B cell (primary cell): ENCODE measurements around the gene STARD10. TPM values are rescaled to one million over a fixed set of nuclear protein-coding genes. Genes with fewer than 3 reads are reported as not detected.

ENCODE experiments used
- ATAC-seq: fragments of 200-7000 bp; cut with Tn5 transposase; one replicate; pipeline ENCODE4 v1.10.0; 2021; ENCODE audit warnings: low read depth, mild to moderate bottlenecking, moderate number of reproducible peaks, moderate library complexity
- CTCF ChIA-PET: fragments of 350-600 bp; sonication (Branson Sonifier 250); formaldehyde crosslinking; loops from one replicate; lab custom pipeline; 2021; ENCODE audit warnings: antibody characterized with exemption, inconsistent platforms; lab: Charles Lee
- POLR2A ChIA-PET: fragments of 350-600 bp; sonication (Branson Sonifier 250); formaldehyde crosslinking; loops from one replicate; lab custom pipeline; 2021; ENCODE audit warnings: antibody characterized with exemption; lab: Charles Lee
- DNase-seq: peaks from one replicate; pipeline ENCODE4 v3.0.0; 2013
- H2AFZ ChIP-seq: 2 replicates; pipeline ENCODE4 v1.6.1; 2012; ENCODE audit warnings: mild to moderate bottlenecking, low read depth, low read length; ENCODE audit not compliant: insufficient read depth, poor library complexity, severe bottlenecking
- H3K27ac ChIP-seq, 2 donors: 1 replicate in 1 of 2; 2 replicates in 1 of 2; pipeline ENCODE4 v1.5.1; 2012 to 2013; ENCODE audit warnings: low read length in 2 of 2, mild to moderate bottlenecking in 2 of 2, moderate library complexity in 1 of 2
- H3K27me3 ChIP-seq, 4 experiments: fragments of 200-600 bp in 1 of 4; sonication (generic) in 1 of 4; replicated peaks in 1 of 4; 1 replicate in 2 of 4; 2 replicates in 2 of 4; pipeline versions ENCODE4 v1.6.1 to v1.7.0; 2013 to 2016; ENCODE audit warnings: low read length in 3 of 4, mild to moderate bottlenecking in 2 of 4, mixed read lengths in 1 of 4, moderate library complexity in 1 of 4; ENCODE audit not compliant: insufficient read depth in 4 of 4, control insufficient read depth in 3 of 4; ENCODE audit errors: control extremely low read depth in 1 of 4
- H3K36me3 ChIP-seq, 2 experiments: replicated peaks in 1 of 2; 1 replicate in 1 of 2; 2 replicates in 1 of 2; pipeline versions ENCODE4 v1.6.1 to v1.7.1; 2013; ENCODE audit warnings: low read length in 1 of 2; ENCODE audit not compliant: insufficient read depth in 2 of 2, control insufficient read depth in 1 of 2; ENCODE audit errors: control extremely low read depth in 1 of 2, extremely low read depth in 1 of 2
- H3K4me1 ChIP-seq, 2 donors: fragments of 200-600 bp in 1 of 2; sonication (generic) in 1 of 2; 1 replicate in 1 of 2; 2 replicates in 1 of 2; pipeline versions ENCODE4 v1.5.1 to v1.6.1; 2013 to 2017; ENCODE audit warnings: low read length in 2 of 2; ENCODE audit not compliant: control insufficient read depth in 2 of 2, insufficient read depth in 2 of 2
- H3K4me2 ChIP-seq: replicated peaks from 2 replicates; pipeline ENCODE3; 2012; ENCODE audit warnings: mild to moderate bottlenecking, low read depth, low read length; ENCODE audit not compliant: poor library complexity, severe bottlenecking
- H3K4me3 ChIP-seq, 5 experiments: fragments of 200-600 bp in 1 of 5; sonication (generic) in 1 of 5; 1 replicate in 3 of 5; 2 replicates in 2 of 5; pipeline versions ENCODE4 v1.5.1 to v1.7.0; 2011 to 2016; ENCODE audit warnings: low read length in 4 of 5, mild to moderate bottlenecking in 4 of 5, low read depth in 2 of 5, control low read depth in 1 of 5, moderate library complexity in 1 of 5; ENCODE audit not compliant: insufficient read depth in 1 of 5; ENCODE audit errors: control extremely low read depth in 1 of 5, extremely low read depth in 1 of 5
- H3K79me2 ChIP-seq: fragments of 200-600 bp; sonication (generic); one replicate; pipeline ENCODE4 v1.6.0; 2016; ENCODE audit warnings: low read length; ENCODE audit not compliant: control insufficient read depth, insufficient read depth
- H3K9ac ChIP-seq: fragments of 200-600 bp; sonication (generic); 2 replicates; pipeline ENCODE4 v1.6.1; 2017; ENCODE audit warnings: mild to moderate bottlenecking, low read length, moderate library complexity
- H3K9me3 ChIP-seq, 3 donors: one replicate each; pipeline versions ENCODE4 v1.6.1 to v1.7.1; 2013; ENCODE audit warnings: low read length in 2 of 3; ENCODE audit not compliant: control insufficient read depth in 2 of 3, insufficient read depth in 1 of 3; ENCODE audit errors: control extremely low read depth in 1 of 3
- H4K20me1 ChIP-seq: 2 replicates; pipeline ENCODE4 v1.6.0; 2012; ENCODE audit warnings: mild to moderate bottlenecking, low read length; ENCODE audit not compliant: insufficient read depth, control insufficient read depth, poor library complexity, severe bottlenecking
- H3K27ac Mint-ChIP-seq: one replicate; pipeline ENCODE4 v1.8.0; 2021; ENCODE audit warnings: mixed read lengths
- H3K27me3 Mint-ChIP-seq: one replicate; pipeline ENCODE4 v1.8.0; 2021; ENCODE audit warnings: mixed read lengths
- H3K4me1 Mint-ChIP-seq: one replicate; pipeline ENCODE4 v1.8.0; 2021; ENCODE audit warnings: mixed read lengths
- H3K4me3 Mint-ChIP-seq: one replicate; pipeline ENCODE4 v1.8.0; 2021; ENCODE audit warnings: mixed read lengths
- H3K9me3 Mint-ChIP-seq: one replicate; pipeline ENCODE4 v1.8.0; 2022; ENCODE audit warnings: mixed read lengths; ENCODE audit not compliant: insufficient read depth
- EZH2 ChIP-seq: IDR thresholded peaks from 2 replicates; pipeline ENCODE4 v1.6.1; 2012; ENCODE audit warnings: borderline replicate concordance, low read depth, mild to moderate bottlenecking, moderate library complexity, low read length; ENCODE audit not compliant: insufficient read depth, poor library complexity, severe bottlenecking
- WGBS: methylation state at CpG from one replicate; pipeline ENCODE4 v1.1.5; 2013; ENCODE audit warnings: missing lambda C conversion rate; ENCODE audit not compliant: insufficient coverage; 5-methylcytosine and 5-hydroxymethylcytosine counted together
- intact Hi-C: fragments of 100-400 bp; cut with micrococcal nuclease; formaldehyde crosslinking; loops from one replicate; pipeline ENCODE4 v1.10.0; 2022
- polyA plus RNA-seq: library from polyadenylated mRNA; depleted of rRNA; stranded (reverse); fragments of >200 nt; gene quantifications from 2 replicates; pipeline ENCODE4 v1.2.3, GENCODE V29; 2012
- total RNA-seq, 2 donors: library from RNA; stranded (reverse); fragments of 120-200 nt in 1 of 2; gene quantifications; 1 replicate in 1 of 2; 2 replicates in 1 of 2; pipeline versions ENCODE4 v1.2.3 to v1.2.4, GENCODE V29; 2013 to 2022
- TF ChIP-seq, protein P1 (sequence below): fragments of 200-600 bp; IDR thresholded peaks from one replicate; pipeline ENCODE4 v1.8.0; 2022; ENCODE audit warnings: antibody characterized with exemption, mild to moderate bottlenecking

The STARD10 gene
- total and polyA plus RNA-seq, 2 donors (not counting 1 experiment from before 2014, with no cell fraction given) = 37.5 to 39.2 TPM

DNA sequence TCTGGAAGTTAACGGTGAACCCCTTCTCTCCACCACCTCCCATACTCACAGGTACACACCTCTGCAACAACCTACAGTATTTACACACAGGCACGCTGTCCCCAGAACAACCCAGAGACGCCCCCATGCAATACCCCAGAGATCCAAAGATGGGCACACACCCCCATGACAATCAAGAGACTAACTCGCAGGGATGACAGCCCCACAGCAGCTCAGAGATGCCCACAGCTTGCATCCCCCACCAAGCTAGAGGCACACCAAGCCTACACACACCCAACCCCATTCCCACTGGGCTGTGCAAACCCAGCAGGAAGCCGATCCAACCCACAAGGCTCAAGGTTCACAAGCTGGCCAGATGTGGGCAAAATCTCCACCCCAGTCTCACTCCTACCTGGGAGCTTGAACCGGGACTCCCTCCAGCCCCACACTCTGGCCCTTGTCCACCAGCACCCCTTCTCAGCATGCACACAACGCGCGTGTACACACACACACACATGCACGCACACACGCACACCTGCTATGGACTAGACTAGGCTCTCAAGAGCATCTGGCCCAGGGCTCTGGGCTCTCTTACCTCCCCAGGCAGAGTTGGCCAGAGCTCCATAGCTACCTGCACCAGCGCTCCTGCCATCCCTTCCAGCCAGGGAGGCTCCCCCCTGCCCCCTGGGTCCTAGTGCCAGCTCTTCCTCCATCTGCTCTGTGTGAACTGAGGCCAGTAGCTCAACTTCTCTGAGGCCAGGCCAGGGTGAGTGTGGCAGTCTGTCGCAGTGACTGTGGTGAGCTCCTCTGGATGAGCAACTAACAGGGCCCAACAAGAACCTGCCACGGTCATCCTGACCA lies 11.5 kb downstream of the STARD10 start:
- intact Hi-C loops = no loop called here
- Mint-ChIP-seq H3K4me1 (peaks cover 43% of the 10 kb centered on the region), H3K27me3 (no peaks in the 10 kb centered on the region), H3K4me3 (peak overlapping the region; percentile 81), H3K9me3 (no peaks in the 10 kb centered on the region), H3K27ac (peak overlapping the region; percentile 51)
- Histone ChIP-seq H4K20me1 (peaks cover 17% of the 10 kb centered on the region), H3K36me3 (no peaks in the 10 kb centered on the region), H3K9me3 (no peaks in the 10 kb centered on the region), H2AFZ (peak overlapping the region; percentile 79), H3K9ac (peak overlapping the region; percentile 52), H3K79me2 (peaks cover 28% of the 10 kb centered on the region), H3K4me1 (peaks cover 34 to 37% of the 10 kb centered on the region in 2 donors), H3K27me3 (no peaks in the 10 kb centered on the region), H3K4me3 (peak overlapping the region in 4 of 5 experiments; percentile 9 to 62 (median 59)), H3K27ac (no peak overlapping the region), H3K4me2 (peak overlapping the region; percentile 100)
- 63% methylated on average over 13 of the region's 14 CpGs for WGBS
- CTCF ChIA-PET = interaction anchor here (0.5 to 1.9 kb wide), 8 partner anchors 12 to 637 kb away, joined by 3 to 27 read pairs (median 4); partner anchors contain the start of gene STARD10
- ATAC-seq (peak; percentile 22), DNase-seq (peak; percentile 23)
- POLR2A ChIA-PET = interaction anchor here (0.9 to 1.8 kb wide), 4 partner anchors 11 to 46 kb away, joined by 3 to 6 read pairs (median 4); no protein-coding TSS in a partner anchor
- TF ChIP-seq, protein P1, sequence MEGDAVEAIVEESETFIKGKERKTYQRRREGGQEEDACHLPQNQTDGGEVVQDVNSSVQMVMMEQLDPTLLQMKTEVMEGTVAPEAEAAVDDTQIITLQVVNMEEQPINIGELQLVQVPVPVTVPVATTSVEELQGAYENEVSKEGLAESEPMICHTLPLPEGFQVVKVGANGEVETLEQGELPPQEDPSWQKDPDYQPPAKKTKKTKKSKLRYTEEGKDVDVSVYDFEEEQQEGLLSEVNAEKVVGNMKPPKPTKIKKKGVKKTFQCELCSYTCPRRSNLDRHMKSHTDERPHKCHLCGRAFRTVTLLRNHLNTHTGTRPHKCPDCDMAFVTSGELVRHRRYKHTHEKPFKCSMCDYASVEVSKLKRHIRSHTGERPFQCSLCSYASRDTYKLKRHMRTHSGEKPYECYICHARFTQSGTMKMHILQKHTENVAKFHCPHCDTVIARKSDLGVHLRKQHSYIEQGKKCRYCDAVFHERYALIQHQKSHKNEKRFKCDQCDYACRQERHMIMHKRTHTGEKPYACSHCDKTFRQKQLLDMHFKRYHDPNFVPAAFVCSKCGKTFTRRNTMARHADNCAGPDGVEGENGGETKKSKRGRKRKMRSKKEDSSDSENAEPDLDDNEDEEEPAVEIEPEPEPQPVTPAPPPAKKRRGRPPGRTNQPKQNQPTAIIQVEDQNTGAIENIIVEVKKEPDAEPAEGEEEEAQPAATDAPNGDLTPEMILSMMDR = no peak
- TF ChIP-seq EZH2 = no peak
